Endothelial cell of umbilical vein (primary cell): ENCODE data around the gene CRYGN. TPM values are rescaled to one million over a fixed set of nuclear protein-coding genes. Genes with fewer than 3 reads are reported as not detected.

ENCODE experiments used
- BruUV-seq: library from RNA; stranded (reverse); fragments of 400-500 nt; replicated peaks from 2 replicates; lab custom pipeline; 2021; lab: Mats Ljungman, UMichigan
- CTCF ChIA-PET: fragments of 300-600, 350-600 bp; sonication (Branson Sonifier 250); formaldehyde crosslinking; loops from one replicate; lab custom pipeline; 2021; ENCODE audit warnings: antibody characterized with exemption, inconsistent platforms; lab: Charles Lee
- POLR2A ChIA-PET: fragments of 300-600, 350-600 bp; sonication (Branson Sonifier 250); formaldehyde crosslinking; loops from one replicate; lab custom pipeline; 2021; ENCODE audit warnings: antibody characterized with exemption, inconsistent platforms; lab: Charles Lee
- DNase-seq: peaks from one replicate; pipeline ENCODE4 v3.0.0-alpha.2; 2011; ENCODE audit warnings: low read depth, low spot score
- FAIRE-seq: peaks from 2 replicates; lab custom pipeline; 2011; peaks lifted over from hg19 to GRCh38; lab: Jason Lieb, UNC
- H2AFZ ChIP-seq: 2 replicates; pipeline ENCODE4 v1.6.0; 2012; ENCODE audit warnings: low read depth, low read length, control low read depth, inconsistent platforms
- H3K27ac ChIP-seq: 2 replicates; pipeline ENCODE4 v1.5.1; 2011; ENCODE audit warnings: low read depth, mild to moderate bottlenecking, control low read depth, low read length, moderate library complexity; ENCODE audit not compliant: insufficient read depth
- H3K27me3 ChIP-seq, 2 experiments: 2 replicates each; pipeline versions ENCODE4 v1.6.0 to v1.6.1; 2011; ENCODE audit warnings: low read length in 2 of 2, mixed read lengths in 1 of 2; ENCODE audit not compliant: control insufficient read depth in 2 of 2, insufficient read depth in 2 of 2
- H3K36me3 ChIP-seq, 2 experiments: 2 replicates in 1 of 2; 3 replicates in 1 of 2; pipeline ENCODE4 v1.5.1; 2011; ENCODE audit warnings: low read length in 2 of 2, mild to moderate bottlenecking in 1 of 2, moderate library complexity in 1 of 2; ENCODE audit not compliant: control insufficient read depth in 2 of 2, insufficient read depth in 2 of 2; ENCODE audit errors: extremely low read depth in 1 of 2
- H3K4me1 ChIP-seq: 3 replicates; pipeline ENCODE4 v1.5.1; 2011; ENCODE audit warnings: mild to moderate bottlenecking, low read length; ENCODE audit not compliant: control insufficient read depth, insufficient read depth; ENCODE audit errors: extremely low read depth
- H3K4me2 ChIP-seq: 2 replicates; pipeline ENCODE4 v1.6.1; 2011; ENCODE audit warnings: low read length, control low read depth, mixed read lengths; ENCODE audit not compliant: insufficient read depth
- H3K4me3 ChIP-seq, 3 experiments: fragments of 200-600 bp in 1 of 3; sonication (generic), shearing (Covaris generic) in 1 of 3; replicated peaks in 1 of 3; 2 replicates each; pipeline ENCODE4 v1.5.1; 2011 to 2016; ENCODE audit warnings: control low read depth in 3 of 3, low read length in 3 of 3, mild to moderate bottlenecking in 2 of 3, inconsistent platforms in 1 of 3, low read depth in 1 of 3, moderate library complexity in 1 of 3; ENCODE audit not compliant: insufficient read depth in 1 of 3
- H3K79me2 ChIP-seq: 2 replicates; pipeline ENCODE4 v1.6.0; 2012; ENCODE audit warnings: low read length, inconsistent platforms; ENCODE audit not compliant: control insufficient read depth, insufficient read depth
- H3K9ac ChIP-seq: replicated peaks from 2 replicates; pipeline ENCODE3; 2011; ENCODE audit warnings: low read length, control low read depth; ENCODE audit not compliant: insufficient read depth; ENCODE audit errors: extremely low read depth
- H3K9me1 ChIP-seq: replicated peaks from 3 replicates; pipeline ENCODE4 v1.6.0; 2011; ENCODE audit warnings: mild to moderate bottlenecking, low read length; ENCODE audit not compliant: control insufficient read depth, insufficient read depth; ENCODE audit errors: extremely low read depth
- H3K9me3 ChIP-seq: replicated peaks from 2 replicates; pipeline ENCODE4 v1.5.1; 2012; ENCODE audit warnings: low read length, inconsistent platforms; ENCODE audit not compliant: control insufficient read depth, insufficient read depth
- H4K20me1 ChIP-seq: replicated peaks from 2 replicates; pipeline ENCODE3; 2011; ENCODE audit warnings: mild to moderate bottlenecking, low read length; ENCODE audit not compliant: control insufficient read depth, insufficient read depth; ENCODE audit errors: extremely low read depth
- CTCF ChIP-seq, 2 donors: IDR thresholded peaks; 1 replicate in 1 of 2; 2 replicates in 1 of 2; pipeline ENCODE4 v1.5.1; 2011; ENCODE audit warnings: low read length in 2 of 2, mild to moderate bottlenecking in 2 of 2, moderate library complexity in 2 of 2, control low read depth in 1 of 2, inconsistent platforms in 1 of 2, low read depth in 1 of 2; ENCODE audit not compliant: insufficient read depth in 1 of 2; ENCODE audit errors: extremely low read depth in 1 of 2
- EZH2 ChIP-seq: IDR thresholded peaks from 2 replicates; pipeline ENCODE4 v1.6.1; 2012; ENCODE audit warnings: borderline replicate concordance, low read depth, mild to moderate bottlenecking, moderate library complexity, low read length, inconsistent platforms; ENCODE audit not compliant: severe bottlenecking
- FOS ChIP-seq: IDR thresholded peaks from 2 replicates; pipeline ENCODE4 v1.6.1; 2011; ENCODE audit warnings: mild to moderate bottlenecking, low read length, moderate library complexity, borderline replicate concordance; ENCODE audit not compliant: insufficient read depth
- GATA2 ChIP-seq: IDR thresholded peaks from 2 replicates; pipeline ENCODE4 v1.7.0; 2011; ENCODE audit warnings: low read depth, mild to moderate bottlenecking, moderate library complexity, mixed read lengths, low read length; ENCODE audit not compliant: insufficient read length, insufficient read depth
- JUN ChIP-seq: IDR thresholded peaks from 2 replicates; pipeline ENCODE4 v1.6.1; 2011; ENCODE audit warnings: borderline replicate concordance, low read depth; ENCODE audit not compliant: insufficient read length, insufficient read depth
- MYC ChIP-seq: IDR thresholded peaks from one replicate; pipeline ENCODE4 v1.6.1; 2011; ENCODE audit warnings: mild to moderate bottlenecking, low read depth, low read length
- POLR2AphosphoS5 ChIP-seq: IDR thresholded peaks from 2 replicates; pipeline ENCODE4 v1.6.1; 2012; ENCODE audit warnings: low read depth, mild to moderate bottlenecking, control low read depth, low read length, moderate library complexity; ENCODE audit not compliant: insufficient read depth
- dilution Hi-C: fragments of 300-500 bp; cut with MboI; formaldehyde crosslinking; loops from one replicate; pipeline ENCODE4 v1.15.0; 2019; ENCODE audit warnings: low sequenced_read_pairs; ENCODE audit not compliant: extremely low pct_ligation_motif_present
- intact Hi-C: fragments of 100-400 bp; cut with micrococcal nuclease; formaldehyde crosslinking; loops from one replicate; pipeline ENCODE4 v1.10.0; 2022
- polyA plus RNA-seq, 4 experiments: library from polyadenylated mRNA; depleted of rRNA in 3 of 4; stranded (reverse) in 3 of 4; unstranded in 1 of 4; fragments of >200 nt; gene quantifications; 2 replicates each; pipeline versions ENCODE4 v1.2.1 to v1.2.3, GENCODE V29; 2011 to 2012; ENCODE audit warnings: missing spikeins in 1 of 4
- total RNA-seq: library from RNA; stranded (reverse); gene quantifications from 2 replicates; pipeline ENCODE4 v1.2.3, GENCODE V29; 2021
- TF ChIP-seq, protein P1 (sequence below): IDR thresholded peaks from 2 replicates; pipeline ENCODE4 v1.6.1; 2011; ENCODE audit not compliant: insufficient read depth, insufficient read length

CRYGN gene
- total and polyA plus RNA-seq, 2 donors (not counting 3 experiments of a cell fraction or from before 2014, with no cell fraction given): not detected

DNA sequence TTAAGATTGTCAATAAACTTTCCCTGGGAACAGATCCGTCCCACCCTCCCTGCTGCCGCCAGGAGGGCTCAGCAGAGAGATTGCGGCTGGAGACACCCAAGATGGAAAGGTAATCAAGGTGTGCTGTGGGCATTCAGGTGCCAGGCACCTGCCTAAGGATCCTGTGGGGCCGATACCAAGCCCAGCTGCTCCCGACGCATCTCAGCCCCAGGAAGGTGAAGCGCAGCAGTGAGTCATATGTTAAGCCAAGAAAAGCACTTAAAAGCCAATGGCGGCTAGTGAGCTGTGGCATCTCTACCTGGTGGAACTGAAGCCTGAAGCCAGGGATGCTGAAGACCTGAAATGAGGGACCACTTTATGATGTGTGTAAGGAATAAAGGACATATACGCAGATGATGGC, 36.2 kb downstream of the CRYGN start:
- intact Hi-C loops: no loop called here

More for the DNA sequence above, 36.2 kb downstream of the CRYGN start:
- ChIA-PET POLR2A (no interaction called here), CTCF (no interaction called here)
- no peaks in the 10 kb centered on the region for H3K79me2 ChIP-seq
- FAIRE-seq: no peak
- H3K4me3 ChIP-seq: no peak overlapping the region
- no peak overlapping the region for H3K27ac ChIP-seq
- H3K27me3 ChIP-seq: peaks cover 5% of the 10 kb centered on the region in 2 experiments
- TF ChIP-seq FOS: no peak
- TF ChIP-seq, protein P1, sequence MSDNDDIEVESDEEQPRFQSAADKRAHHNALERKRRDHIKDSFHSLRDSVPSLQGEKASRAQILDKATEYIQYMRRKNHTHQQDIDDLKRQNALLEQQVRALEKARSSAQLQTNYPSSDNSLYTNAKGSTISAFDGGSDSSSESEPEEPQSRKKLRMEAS: no peak
- no peak for TF ChIP-seq JUN
- no peak for TF ChIP-seq GATA2
- TF ChIP-seq POLR2AphosphoS5: no peak
- no peak for TF ChIP-seq MYC
- TF ChIP-seq CTCF (IDR thresholded peaks at IDR 0.05; ENCODE audit: extremely low read depth in 1 of 2, insufficient read depth in 1 of 2, low read depth in 1 of 2, low read length in 2 of 2): no peak
- no peak for TF ChIP-seq EZH2
- no peak overlapping the region for H2AFZ ChIP-seq
- dilution Hi-C loops: no loop called here
- H3K9ac ChIP-seq: no peak overlapping the region
- DNase-seq: no peak
- no peaks in the 10 kb centered on the region for H3K9me3 ChIP-seq
- H3K9me1 ChIP-seq: no peaks in the 10 kb centered on the region
- H3K36me3 ChIP-seq: no peaks in the 10 kb centered on the region
- no peak overlapping the region for H3K4me2 ChIP-seq
- H3K4me1 ChIP-seq: no peaks in the 10 kb centered on the region
- BruUV-seq: no TSS peak
- H4K20me1 ChIP-seq: no peaks in the 10 kb centered on the region
